HFFc6 (cell line): Measurements from ENCODE around the gene PLAAT5. TPM values are rescaled to one million over a fixed set of nuclear protein-coding genes. Genes with fewer than 3 reads are reported as not detected.
"Not testable (repeated sequence)": the region's sequence is repeated elsewhere in the genome, so short reads cannot be mapped to it uniquely, and the experiment has no call there.

ENCODE experiments used
- DNase-seq: peaks from one replicate; pipeline ENCODE4 v3.0.0-alpha.2; 2018
- H3K27ac Mint-ChIP-seq: 2 replicates; pipeline ENCODE4 v1.8.0; 2020; ENCODE audit warnings: mild to moderate bottlenecking, mixed read lengths
- H3K27me3 Mint-ChIP-seq: 2 replicates; pipeline ENCODE4 v1.8.0; 2021; ENCODE audit warnings: mild to moderate bottlenecking, moderate library complexity, mixed read lengths; ENCODE audit not compliant: insufficient read depth
- H3K36me3 Mint-ChIP-seq: 2 replicates; pipeline ENCODE4 v1.8.0; 2021; ENCODE audit warnings: low read depth, mixed read lengths
- H3K4me1 Mint-ChIP-seq: 2 replicates; pipeline ENCODE4 v1.8.0; 2020; ENCODE audit warnings: low read depth, mixed read lengths
- H3K4me3 Mint-ChIP-seq: 2 replicates; pipeline ENCODE4 v1.8.0; 2020; ENCODE audit warnings: mild to moderate bottlenecking, moderate library complexity, mixed read lengths
- H3K9me3 Mint-ChIP-seq: 2 replicates; pipeline ENCODE4 v1.8.0; 2020; ENCODE audit warnings: mild to moderate bottlenecking, mixed read lengths
- total RNA-seq, 6 experiments: library from RNA; stranded (reverse); fragmentation: NEBNext Ultra II Directional; extraction: Animal tissue kit (Norgen Biotek cat#: 25700); gene quantifications; 2 replicates in 1 of 6; 3 replicates in 5 of 6; pipeline ENCODE4 v1.2.3, GENCODE V29; 2021
- TF ChIP-seq, protein P1 (sequence below): fragments of 200-600 bp; sonication (generic); IDR thresholded peaks from 2 replicates; pipeline ENCODE4 v1.5.0; 2021; ENCODE audit warnings: antibody characterized with exemption, mild to moderate bottlenecking

The PLAAT5 gene
- total RNA-seq, 6 experiments from 2014 or later = not detected

DNA sequence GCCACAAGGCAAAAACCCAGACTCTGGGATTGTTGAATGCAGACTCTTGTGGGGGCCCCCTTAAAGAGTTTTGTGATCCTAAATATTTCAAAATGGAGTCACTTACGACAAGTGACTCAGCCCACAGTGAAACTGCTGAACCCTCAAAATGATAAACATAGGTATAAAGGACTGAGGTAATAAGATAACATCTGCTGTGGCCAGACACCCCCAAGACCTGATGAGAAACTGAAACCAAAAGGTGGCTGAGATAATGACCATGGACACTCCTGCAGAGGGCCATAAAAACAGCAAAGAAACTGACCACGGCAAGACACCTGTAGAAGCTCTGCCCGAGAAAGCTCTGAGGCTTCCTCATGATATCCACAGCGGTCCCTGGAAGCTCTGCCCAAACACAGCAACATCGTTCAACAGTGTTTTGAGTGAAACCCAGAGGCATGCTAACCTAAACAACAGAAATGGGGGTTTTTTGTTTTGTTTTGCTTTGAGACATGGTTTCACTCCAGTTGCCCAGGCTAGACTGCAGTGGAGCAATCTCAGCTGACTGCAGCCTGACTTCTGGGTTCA is 44.0 kb upstream of the PLAAT5 start:
- peaks cover 28% of the 10 kb centered on the region for H3K4me1 Mint-ChIP-seq
- no peak overlapping the region for H3K4me3 Mint-ChIP-seq
- H3K27ac Mint-ChIP-seq = no peak overlapping the region
- no peaks in the 10 kb centered on the region for H3K36me3 Mint-ChIP-seq
- H3K27me3 Mint-ChIP-seq = peaks cover 20% of the 10 kb centered on the region
- no peak for DNase-seq
- H3K9me3 Mint-ChIP-seq = no peaks in the 10 kb centered on the region
- TF ChIP-seq, protein P1, sequence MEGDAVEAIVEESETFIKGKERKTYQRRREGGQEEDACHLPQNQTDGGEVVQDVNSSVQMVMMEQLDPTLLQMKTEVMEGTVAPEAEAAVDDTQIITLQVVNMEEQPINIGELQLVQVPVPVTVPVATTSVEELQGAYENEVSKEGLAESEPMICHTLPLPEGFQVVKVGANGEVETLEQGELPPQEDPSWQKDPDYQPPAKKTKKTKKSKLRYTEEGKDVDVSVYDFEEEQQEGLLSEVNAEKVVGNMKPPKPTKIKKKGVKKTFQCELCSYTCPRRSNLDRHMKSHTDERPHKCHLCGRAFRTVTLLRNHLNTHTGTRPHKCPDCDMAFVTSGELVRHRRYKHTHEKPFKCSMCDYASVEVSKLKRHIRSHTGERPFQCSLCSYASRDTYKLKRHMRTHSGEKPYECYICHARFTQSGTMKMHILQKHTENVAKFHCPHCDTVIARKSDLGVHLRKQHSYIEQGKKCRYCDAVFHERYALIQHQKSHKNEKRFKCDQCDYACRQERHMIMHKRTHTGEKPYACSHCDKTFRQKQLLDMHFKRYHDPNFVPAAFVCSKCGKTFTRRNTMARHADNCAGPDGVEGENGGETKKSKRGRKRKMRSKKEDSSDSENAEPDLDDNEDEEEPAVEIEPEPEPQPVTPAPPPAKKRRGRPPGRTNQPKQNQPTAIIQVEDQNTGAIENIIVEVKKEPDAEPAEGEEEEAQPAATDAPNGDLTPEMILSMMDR = no peak

DNA sequence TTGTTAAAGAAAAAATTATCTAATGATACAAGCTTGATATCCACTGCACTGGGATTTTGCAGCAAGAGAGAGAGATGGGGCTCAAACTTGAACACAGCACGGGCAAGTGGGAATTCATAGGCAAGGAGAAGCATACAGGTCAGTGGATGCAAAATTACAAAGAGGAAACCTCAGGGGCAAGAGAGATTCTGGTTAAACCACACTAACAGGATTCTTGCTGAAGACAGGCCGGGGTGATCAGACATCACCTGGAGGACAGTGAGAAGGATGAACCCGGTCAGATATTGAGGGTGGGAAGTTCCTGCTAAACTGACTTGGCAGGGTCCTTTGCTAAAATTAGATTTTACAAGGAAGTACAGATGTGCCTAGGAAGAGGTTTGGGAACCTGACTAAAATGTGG is 43.1 kb upstream of the PLAAT5 start:
- Mint-ChIP-seq H3K27ac (no peak overlapping the region), H3K36me3 (no peaks in the 10 kb centered on the region), H3K27me3 (peaks cover 17% of the 10 kb centered on the region), H3K4me1 (peaks cover 28% of the 10 kb centered on the region), H3K9me3 (no peaks in the 10 kb centered on the region), H3K4me3 (no peak overlapping the region)
- TF ChIP-seq, protein P1 = no peak
- DNase-seq = no peak

GRCh38 chr11:63532799-63533475 is 42.0 kb upstream of the PLAAT5 start:
- H3K27ac Mint-ChIP-seq = no peak overlapping the region
- H3K36me3 Mint-ChIP-seq = no peaks in the 10 kb centered on the region
- TF ChIP-seq, protein P1 = no peak
- no peaks in the 10 kb centered on the region for H3K9me3 Mint-ChIP-seq
- H3K4me1 Mint-ChIP-seq = peaks cover 28% of the 10 kb centered on the region
- no peak overlapping the region for H3K4me3 Mint-ChIP-seq
- DNase-seq = no peak
- peaks cover 17% of the 10 kb centered on the region for H3K27me3 Mint-ChIP-seq

DNA sequence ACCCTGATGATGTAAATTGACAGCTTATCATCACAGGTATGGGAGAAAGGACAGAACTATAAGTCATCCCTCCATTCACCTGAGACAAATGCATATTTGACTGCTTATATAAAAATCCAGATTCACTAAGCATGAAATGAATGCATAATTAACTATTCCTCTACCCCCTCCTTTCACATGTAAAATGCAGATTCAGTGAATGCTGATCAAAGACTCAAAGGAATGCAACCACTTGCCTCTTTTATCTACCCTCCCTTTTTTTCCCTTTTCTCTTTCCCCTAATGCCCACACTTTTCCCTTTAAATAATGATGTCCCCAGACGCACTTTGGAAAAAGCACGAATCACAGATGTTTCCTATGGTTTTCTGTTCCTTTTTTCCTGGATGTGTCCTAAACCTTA is 41.1 kb upstream of the PLAAT5 start:
- Mint-ChIP-seq H3K4me3 (no peak overlapping the region), H3K9me3 (no peaks in the 10 kb centered on the region), H3K27ac (no peak overlapping the region), H3K27me3 (peaks cover 21% of the 10 kb centered on the region), H3K4me1 (peaks cover 22% of the 10 kb centered on the region), H3K36me3 (no peaks in the 10 kb centered on the region)
- TF ChIP-seq, protein P1 = no peak
- no peak for DNase-seq

DNA sequence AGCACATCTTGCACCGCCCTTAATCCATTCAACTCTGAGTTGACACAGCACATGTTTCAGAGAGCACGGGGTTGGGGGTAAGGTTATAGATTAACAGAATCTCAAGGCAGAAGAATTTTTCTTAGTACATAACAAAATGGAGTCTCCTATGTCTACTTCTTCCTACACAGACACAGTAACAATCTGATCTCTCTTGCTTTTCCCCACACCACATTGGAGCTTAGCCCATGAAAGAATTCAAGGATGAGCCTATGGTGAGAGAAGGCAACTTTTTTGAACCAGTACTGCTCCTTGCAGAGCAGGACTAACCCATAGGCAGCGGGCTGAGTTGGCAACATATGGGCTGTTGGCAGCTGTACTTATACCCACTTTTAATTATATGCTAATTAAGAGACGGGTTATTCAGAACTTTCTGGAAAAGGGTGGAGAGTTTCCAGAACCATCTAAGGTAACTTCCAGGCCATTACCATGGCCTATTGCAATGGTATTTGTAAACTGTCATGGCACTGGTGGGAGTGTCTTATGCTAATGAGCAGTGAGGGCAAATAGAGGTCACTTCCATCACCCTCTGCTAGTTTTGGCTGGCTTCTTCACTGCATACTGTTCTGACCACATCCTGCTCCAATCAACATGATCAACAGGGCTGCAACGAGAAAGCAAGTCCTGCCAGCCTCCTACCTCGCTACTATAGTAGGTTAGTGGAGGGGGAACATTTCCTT is 40.3 kb upstream of the PLAAT5 start:
- H3K9me3 Mint-ChIP-seq = not testable (repeated sequence)

GRCh38 chr11:63530021-63530420 is 39.1 kb upstream of the PLAAT5 start:
- TF ChIP-seq, protein P1 = no peak
- Mint-ChIP-seq H3K4me3 (no peak overlapping the region), H3K27me3 (peaks cover 21% of the 10 kb centered on the region), H3K9me3 (no peaks in the 10 kb centered on the region), H3K27ac (no peak overlapping the region), H3K36me3 (no peaks in the 10 kb centered on the region), H3K4me1 (peaks cover 15% of the 10 kb centered on the region)
- no peak for DNase-seq

More for the DNA sequence above, 40.3 kb upstream of the PLAAT5 start:
- H3K27ac Mint-ChIP-seq, H3K4me3 Mint-ChIP-seq, H3K36me3 Mint-ChIP-seq: not testable (repeated sequence)
- Mint-ChIP-seq H3K27me3 (peaks cover 21% of the 10 kb centered on the region), H3K4me1 (peaks cover 15% of the 10 kb centered on the region)
- DNase-seq = peak; percentile 55

DNA sequence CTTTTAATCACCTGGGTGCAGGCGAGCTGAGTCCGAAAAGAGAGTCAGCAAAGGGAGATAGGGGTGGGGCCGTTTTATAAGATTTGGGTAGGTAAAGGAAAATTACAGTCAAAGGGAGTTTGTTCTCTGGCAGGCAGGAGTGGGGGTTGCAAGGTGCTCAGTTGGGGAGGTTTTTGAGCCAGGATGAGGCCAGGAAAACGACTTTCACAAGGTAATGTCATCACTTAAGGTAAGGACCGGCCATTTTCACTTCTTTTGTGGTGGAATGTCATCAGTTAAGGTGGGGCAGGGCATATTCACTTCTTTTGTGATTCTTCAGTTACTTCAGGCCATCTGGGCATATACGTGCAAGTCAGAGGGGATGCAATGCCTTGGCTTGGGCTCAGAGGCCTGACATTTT is 38.4 kb upstream of the PLAAT5 start:
- not testable (repeated sequence) for H3K36me3 Mint-ChIP-seq, H3K9me3 Mint-ChIP-seq, DNase-seq, H3K4me3 Mint-ChIP-seq, H3K27ac Mint-ChIP-seq
- Mint-ChIP-seq H3K4me1 (peaks cover 15% of the 10 kb centered on the region), H3K27me3 (peaks cover 21% of the 10 kb centered on the region)

DNA sequence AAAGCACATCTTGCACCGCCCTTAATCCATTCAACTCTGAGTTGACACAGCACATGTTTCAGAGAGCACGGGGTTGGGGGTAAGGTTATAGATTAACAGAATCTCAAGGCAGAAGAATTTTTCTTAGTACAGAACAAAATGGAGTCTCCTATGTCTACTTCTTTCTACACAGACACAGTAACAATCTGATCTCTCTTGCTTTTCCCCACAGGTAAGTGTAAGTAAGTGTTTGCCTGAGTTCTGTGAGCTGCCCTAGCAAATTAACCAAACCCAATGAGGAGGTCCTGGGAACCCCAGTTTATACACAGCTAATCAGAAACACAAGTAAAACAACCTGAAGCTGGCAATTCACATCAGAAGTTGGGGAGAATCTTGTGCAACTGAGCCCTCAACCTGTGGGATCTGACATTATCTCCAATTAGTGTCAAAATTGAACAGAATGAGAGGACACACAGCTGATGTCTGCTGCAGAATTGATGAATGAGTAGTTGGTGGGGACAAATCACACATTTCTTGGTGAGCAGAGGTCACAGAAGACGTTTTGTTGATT is 37.8 kb upstream of the PLAAT5 start:
- Mint-ChIP-seq H3K4me1 (peaks cover 15% of the 10 kb centered on the region), H3K27me3 (peaks cover 17% of the 10 kb centered on the region)
- not testable (repeated sequence) for DNase-seq, H3K9me3 Mint-ChIP-seq, H3K27ac Mint-ChIP-seq, H3K36me3 Mint-ChIP-seq, H3K4me3 Mint-ChIP-seq
